HG03159 (cell line): Measurements from ENCODE around the gene LAG3.

Source experiments
- ATAC-seq: cut with Tn5 transposase; IDR thresholded peaks from one replicate; pipeline ENCODE4 v1.9.1; 2021; ENCODE audit warnings: mild to moderate bottlenecking, moderate library complexity; ENCODE audit not compliant: unreplicated experiment

LAG3 gene

DNA sequence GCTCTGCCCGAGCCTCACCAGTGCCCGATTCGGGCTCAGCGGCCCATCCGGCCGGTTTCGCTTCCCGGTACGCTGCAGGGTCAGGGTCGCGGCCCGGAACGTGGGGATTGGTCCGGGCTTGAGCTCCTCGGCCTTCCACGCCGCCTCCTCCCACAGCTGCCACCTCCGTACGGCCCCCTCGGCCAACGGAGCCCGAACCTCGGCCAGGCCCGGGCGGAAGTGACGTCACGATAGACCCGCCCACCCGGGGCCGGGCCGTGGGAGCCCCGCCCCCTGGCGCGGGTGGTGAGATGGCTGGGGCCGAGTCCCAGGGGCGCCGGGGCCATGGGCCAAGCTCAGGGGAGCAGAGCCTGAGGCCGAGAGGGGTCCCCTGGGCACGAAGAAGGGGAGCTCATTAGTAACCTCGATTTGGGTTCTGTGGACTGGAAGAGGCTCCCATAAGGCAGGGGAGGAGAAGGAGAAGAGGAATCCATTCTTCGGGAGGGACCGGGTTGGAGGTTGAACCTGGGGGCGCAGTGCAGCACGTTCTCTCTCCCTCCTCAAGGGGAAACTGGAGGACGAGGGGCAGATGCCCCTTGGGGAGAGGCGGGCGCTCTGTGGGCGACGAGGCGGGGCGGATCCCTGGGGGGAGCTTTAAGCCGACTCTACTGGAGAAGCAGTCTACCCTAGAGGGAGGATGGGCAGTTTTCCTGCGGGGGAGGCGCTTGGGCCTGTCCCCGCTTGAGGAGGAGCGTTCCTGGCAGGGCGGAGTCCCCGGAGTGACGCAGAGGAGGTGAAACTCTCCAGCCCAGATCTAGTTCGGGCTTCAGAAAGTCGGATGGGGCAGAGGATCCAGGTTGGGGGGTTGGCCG lies 19.2 kb upstream of the LAG3 start, which contains the start of gene MLF2:
MLF2 (minus strand) TSS at position 221 of the 851 bp plus-strand sequence. CDS start 807 bp downstream, outside the sequence.
- peak; percentile 91 for ATAC-seq

DNA sequence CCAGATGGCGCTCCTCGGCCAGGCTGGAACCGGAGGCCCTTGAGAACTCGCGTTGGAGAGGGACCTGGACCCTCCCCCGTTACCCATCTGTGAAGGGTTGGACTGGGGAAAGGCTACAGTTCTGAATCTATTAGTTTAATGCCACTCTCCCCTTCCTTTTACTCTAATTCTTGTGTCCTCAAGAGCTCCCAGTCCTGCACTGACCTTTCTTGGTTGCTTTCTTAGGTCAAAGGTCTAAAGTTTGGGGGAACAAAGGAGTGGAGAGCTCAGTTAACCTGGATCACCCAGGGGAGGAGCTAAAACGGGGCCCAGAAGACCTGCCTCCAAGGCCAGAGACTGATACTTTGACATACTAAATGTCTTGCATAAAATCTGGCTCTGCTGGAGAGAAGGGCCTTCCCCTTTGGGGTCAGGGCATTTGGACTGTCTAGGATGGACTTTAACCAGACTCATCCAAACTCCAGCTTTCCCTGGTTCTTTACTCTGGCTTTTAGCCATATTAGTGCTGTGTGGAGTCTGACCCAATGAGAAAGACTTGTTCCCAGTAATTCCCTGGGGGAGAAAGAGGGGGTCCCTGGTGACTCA lies 18.5 kb upstream of the LAG3 start:
- no peak for ATAC-seq

DNA sequence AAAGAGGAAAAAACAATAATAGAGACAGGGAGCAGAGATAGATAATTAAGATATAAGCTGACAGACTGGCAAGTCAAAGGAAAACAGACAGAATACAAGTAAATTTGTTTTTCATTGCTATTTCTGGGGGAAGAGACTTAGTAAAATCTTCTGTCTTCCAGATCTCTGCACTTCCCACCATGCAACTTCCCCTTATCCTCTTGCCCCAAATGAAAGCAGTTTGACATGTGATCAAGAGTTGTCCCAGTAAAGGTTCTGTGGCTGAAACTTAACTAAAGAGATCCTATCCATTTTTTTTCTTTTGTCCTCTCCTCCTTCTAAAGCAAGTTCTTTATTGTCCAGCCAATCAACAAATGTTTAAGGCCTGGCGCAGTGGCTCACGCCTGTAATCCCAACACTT lies 17.9 kb upstream of the LAG3 start:
- no peak for ATAC-seq

DNA sequence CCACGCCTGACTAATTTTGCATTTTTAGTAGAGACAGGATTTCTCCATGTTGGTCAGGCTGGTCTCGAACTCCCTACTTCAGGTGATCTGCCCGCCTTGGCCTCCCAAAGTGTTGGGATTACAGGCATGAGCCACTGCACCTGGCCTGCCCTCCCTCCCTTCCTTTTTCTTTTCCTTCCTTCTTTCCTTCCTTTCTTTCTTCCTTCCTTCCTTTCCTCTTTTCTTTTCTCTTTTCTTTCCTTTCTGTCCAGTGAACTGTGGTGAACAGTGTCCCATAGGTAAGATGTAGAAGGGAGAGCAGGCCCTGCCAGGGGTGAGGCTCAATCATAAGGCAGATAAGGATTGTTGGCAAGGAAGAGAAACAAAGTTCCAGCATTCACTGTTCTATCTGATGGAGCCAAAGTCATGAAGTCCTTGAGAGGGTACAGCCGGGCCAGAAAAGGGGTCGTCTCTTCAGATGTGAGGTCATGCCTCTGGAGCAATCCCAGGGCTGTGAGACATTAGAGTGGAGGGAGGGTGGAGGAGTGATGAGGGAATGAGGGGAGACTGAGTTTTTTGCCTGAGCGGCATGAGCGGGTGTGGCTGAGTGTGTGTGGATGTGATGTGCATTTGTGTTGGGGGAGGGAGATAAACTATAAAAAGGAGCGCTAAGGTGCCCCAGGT lies 15.2 kb upstream of the LAG3 start:
- no peak for ATAC-seq

DNA sequence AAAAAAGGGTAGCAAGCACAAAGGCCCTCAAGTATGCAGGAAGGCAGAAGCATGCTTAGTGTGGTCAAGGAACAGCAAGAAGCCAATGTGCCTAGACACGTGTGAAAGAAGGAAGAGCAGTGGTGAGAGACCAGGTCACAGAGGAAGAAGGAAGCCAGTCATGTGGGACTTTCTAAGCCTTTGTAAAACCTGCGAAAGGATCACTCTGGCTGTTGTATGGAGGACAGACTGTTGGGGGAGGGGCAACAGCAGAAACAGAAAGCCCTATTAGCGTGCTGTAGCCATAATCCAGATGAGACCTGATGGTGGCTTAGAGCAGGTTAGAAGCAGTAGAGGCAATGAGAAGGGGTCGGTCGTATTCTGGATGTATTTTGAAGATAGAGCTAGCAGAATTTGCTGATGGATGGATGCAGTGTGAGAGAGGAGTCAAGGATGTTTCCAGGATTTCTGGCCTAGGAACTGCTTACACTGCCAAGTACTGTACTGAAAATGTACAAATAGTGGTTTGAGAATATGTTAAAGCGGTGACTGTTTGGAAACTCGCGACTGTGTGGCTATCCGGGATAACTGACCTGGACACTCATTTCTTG lies 13.7 kb upstream of the LAG3 start:
- ATAC-seq = no peak

DNA sequence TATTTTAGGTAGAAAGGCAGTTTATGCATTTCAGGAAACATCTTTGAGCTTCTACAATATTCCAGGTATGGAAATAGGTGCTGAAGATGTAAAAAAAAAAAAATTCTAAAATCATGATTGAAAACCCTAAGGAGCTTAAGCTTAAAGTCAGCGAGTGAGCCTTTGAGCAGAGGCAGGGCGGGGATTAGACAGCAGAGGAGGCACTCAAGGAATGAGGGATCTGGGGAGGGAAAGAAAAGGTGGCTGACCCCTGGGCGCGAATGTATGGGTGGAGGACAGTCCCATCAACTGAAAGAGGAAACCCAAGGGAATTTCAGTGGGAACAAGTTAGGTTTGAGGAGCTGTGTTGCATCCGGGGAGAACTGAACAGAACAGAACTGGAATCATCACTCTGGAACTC lies 12.6 kb upstream of the LAG3 start:
- ATAC-seq = no peak

DNA sequence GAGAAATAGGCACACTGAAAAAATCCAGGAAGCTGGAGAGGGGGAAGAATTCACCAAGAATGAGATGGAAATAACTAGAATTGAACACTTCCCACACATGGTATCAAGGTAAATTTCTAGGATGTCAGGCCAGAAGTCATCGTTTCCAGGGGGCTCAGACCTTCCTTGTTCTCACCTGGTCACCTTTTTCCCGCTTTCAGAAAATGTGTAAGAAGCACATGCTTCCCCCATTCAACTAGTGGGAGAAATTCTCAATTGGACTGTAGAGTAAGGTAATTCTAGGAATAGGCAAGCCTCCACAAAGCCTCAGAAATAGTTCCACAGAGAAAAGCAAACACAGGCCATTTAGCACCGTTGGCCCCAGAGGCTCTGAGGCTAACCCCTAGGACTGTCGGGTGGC lies 8.9 kb upstream of the LAG3 start:
- no peak for ATAC-seq

DNA sequence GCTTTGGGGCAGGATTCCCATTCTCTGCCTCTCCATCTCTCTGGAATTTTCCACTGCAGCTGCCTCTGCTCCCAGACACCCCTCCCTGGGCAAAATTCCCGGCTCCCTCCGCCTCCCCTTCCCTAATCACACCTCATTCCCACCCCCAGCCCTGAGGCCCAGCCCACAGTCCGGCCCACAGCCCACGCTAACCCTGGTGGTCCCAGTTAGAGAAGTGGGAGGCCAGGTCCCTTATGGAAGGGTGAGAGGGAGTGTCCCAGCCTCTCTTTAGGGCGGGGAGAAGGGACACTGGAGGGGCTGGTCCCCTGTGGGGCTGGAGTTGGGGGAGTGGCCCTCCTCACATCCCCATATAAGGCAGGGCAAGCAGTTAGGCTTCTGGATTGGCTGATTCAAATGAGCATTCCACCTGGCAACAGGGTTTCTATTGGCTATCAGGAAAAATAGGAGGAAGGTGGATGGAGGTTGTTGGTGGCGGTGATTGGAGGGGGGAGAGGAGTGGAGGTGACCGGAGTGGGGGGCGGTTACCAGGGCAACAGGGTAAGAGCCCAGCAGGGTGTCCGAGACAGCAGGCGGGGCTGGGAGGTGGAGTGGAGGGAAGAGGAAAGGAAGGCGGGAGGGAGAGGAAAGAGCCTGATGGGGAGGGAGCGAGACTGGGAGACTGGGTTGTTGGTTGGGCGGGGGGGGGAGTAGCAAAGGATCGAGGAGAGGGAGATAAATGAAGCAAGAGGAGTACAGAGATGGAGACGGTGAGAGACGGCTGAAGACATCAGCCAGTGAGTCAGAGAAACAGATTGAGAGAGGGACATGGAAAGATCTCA lies 8.1 kb upstream of the LAG3 start:
- ATAC-seq = peak; percentile 82

DNA sequence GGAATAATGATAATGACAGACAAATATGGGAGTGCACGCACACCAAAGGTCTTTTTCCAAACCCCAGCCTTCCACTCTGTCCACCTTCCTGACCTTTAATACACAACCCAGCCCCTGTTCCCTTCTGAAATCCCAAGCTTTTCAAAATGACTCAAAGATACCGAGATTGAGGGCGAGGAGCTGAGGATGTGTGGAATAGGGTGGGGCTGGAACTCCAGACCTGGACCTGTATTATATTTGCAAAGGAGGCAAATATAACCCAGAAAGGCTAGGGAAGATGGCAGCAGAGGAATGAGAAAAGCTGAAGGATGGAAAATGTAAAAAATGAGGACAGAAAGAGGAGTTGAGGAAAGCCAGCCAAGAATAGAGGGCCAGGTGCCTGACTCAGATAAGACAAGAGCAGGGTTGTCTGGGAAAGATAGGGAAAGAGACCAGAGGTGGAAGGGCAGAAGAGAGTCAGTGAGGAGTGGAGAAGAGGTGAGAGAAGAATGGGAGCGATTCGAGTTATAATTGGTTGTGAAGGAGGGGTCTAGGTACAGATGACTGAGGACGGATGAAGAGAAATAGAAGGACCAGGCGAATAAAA lies 7.2 kb upstream of the LAG3 start:
- no peak for ATAC-seq

DNA sequence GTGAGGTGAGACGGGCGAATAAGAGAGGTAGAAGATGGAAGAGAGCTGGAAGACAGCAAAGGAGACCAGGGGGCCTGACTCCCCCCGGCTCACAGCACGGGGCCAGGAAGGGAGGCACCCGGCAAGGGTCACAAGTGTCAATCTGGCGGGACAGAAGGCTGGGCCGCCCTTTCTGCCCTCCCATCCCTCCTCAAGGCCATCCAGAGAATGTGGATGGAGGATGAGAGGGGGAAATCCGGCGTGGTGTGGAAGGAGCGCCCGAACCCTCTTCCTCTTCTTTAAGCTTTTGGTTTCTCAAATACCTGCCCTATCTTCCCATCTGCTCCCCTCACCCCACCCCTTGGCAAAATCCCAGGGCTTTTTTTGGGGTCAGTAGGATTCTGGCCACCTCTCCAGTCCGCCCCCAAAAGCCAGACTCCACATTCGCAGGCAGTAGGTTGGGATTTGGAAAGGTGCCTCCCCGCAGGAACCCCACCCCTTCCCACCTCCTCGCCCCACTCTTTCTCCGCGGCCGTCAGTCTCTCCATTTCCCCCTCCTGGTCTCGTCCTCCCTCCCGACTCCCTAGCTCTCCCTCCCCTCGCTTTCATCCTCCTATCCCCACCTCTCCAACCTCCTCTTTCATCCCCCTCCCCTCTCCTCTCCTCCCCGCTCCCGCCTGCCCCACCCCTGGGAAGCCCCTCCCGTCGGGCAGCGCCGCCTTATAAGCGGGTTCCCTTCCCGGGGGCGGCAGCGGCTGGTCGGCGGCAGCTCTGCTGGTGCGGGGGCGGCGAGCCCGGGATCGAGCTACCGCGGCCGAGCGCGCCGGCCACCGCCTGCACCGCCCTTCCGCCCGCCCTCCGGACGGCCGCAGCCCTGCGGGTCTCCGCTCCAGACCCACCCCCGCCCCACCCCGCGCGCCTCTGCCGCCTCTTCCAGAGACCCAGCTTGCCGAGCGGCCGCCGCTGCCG lies 6.4 kb upstream of the LAG3 start, which contains the start of gene PTMS:
PTMS (plus strand) TSS at position 730 of the 948 bp plus-strand sequence. CDS start 343 bp downstream, outside the sequence.
- ATAC-seq = peak; percentile 9

DNA sequence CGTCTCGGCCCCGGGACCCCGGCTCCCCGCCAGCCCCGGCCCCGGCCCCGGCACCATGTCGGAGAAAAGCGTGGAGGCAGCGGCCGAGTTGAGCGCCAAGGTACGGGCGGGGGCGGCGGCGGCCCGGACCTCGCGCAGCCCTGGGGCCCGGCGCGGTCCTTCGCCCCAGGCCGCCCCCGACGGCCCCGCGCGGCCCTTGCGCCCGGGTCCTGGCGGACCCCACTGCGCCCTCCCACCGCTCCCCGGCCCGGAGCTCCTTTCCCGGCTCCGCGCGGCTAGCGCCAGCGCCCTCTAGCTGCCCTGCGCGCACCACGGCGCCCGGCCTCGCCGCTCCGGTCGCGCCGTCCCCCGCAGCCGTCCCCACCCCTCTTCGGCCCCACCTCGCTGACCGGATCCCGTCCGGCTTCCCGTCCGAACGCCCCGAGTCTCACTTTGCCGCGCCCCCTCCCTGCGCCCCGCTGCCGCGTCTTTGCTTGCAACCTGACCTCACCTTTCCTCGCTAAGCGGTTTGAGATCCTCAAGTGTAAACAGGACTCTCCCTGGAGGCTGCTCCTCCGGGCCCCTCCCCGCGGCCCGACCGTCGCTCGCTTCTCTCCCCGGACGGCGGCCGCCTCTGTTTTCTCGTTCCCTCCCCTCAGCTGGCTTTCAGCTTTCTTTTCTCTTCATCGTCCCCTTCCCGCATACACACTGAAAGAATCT lies 5.5 kb upstream of the LAG3 start:
- peak; percentile 45 for ATAC-seq

DNA sequence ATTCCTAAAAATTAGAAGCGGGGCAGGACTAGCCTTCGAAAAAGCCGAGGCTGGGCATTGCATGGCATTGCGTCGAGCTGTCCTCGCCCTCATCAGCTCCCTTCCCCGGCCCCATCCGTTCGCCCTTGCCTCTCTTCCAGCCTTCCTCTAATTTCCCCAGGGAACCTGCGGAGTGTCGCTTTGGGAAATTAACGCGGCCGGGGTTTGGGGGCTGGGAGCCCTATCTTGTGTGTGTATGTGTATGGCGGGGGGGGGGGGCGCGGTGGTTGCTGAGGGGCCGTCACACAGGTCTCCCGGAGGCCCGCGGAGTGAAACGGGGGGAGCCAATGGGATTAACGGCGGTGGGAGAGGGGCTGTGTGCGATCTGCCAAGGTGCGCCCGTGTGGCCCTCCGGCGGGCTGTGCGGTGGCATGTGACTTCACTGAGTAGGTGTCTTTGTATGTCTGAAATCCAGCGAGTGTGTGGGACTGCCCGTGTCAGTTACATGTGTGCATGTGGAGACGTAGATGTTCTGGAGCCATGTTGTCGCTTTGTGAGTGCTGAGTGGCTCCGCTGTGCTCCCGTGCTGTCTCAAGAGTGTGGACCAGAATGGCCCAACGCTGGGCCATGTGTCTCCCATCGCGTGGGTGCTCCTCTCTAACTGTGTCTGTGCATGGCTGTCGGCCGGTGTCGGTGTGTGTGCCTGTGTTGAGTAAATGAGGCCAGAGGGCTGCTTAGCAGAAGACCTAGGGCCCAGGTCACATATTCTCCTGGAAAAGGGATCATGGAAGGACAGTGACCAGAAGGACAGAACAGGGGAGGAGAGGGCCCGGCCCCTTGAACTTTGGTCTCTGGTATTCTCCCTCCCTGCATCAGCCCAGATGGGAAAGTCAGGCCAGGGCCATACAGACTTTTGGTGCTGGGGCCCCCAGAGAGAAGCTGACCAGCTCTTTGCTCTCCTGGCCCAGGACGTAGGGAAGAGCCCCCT lies 4.7 kb upstream of the LAG3 start:
- no peak for ATAC-seq

DNA sequence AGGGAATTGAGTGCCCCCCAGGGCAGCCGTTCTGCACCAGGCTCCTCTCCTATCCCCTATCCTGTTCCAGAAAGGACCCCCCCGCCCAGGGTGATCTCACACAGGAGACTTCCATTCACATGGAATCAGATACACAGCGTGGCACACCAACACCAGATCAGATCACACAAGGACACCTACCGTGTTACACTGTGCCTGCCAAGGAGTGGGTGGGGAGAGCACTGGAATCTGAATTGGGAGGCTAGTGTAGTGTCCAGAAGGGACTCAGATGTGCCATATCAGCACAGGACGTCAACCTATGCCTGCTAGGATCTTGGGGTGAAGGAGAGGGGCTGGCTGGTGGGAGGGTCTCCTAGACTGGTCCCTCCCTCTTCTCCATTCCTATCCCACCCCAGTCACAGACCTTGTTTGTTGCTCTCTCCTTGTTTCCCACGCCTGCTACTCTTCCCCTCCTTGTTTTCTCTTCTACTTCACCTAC lies 3.8 kb upstream of the LAG3 start:
- ATAC-seq = no peak

DNA sequence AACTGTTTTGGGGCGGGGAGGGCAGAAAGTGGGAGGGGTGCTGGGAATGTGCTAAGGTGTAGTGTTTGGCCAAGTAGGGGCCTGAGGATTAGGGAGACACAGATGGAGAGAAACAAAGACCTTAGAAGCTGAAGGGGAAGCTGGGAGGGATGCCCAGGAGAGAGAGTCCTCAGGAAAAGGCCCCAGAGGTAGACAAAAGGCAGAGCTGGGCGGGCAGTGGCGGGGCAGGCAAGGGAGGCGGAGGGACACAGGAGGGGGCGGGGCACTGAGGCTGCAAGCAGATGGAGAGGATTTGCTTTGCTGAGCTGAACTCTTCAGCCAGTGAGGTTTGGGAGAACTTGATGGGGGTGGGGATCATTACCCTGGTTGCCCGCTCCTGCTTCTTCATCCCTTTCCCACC lies 3.3 kb upstream of the LAG3 start:
- no peak for ATAC-seq

DNA sequence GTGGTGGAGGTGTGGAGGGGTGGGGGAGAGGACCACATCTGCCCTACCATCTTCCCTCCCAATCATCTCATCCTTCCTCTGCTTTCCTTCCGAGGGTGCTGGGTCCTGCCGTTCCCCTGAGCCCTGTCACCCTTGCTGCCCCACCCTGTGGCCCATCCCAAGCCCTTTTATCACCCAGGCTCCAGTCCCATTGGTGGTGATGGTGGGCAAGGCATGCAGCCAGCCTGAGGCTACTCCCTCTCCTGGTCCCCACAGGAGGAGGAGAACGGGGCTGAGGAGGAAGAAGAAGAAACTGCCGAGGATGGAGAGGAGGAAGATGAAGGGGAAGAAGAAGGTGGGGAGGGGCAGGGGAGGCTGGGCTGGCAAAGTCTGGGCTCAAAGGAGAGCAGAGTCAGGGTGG lies 2.7 kb upstream of the LAG3 start:
- no peak for ATAC-seq

DNA sequence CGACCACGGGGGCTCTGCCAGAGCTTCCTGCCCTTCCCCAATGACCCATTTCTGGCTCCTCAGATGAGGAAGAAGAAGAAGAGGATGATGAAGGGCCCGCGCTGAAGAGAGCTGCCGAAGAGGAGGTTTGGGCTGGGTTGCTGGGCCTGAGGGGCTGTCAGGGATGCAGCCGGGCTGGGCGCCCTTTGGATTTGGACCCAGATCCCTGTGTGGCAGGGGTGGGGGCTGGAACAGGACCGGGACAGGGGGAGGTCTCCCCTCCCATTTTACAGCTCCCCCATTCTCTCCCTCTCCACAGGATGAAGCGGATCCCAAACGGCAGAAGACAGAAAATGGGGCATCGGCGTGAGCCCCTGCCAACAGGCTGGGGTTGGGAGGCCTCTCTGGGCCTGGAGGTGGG lies 2.2 kb upstream of the LAG3 start:
- ATAC-seq = no peak

DNA sequence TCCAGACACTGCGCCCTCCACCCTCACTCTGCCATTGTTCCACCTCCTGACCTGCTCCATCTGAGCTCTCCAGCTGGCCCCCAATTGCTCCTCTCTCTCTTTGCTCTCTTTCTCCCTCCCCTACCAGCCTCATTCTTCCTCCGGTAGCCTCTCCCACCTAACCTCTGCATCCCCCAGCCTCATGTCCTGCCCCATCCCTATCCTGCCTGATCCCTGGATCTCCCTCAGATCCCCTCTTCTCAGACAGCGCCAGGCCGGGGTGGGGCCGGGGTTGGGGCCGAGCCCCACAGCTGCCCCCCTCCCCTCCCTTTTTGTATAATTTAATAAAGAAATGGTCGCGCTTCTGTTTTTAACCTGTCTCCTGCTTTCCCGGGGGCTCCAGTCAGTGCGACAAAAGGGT lies 1.7 kb upstream of the LAG3 start:
- ATAC-seq = no peak
